Prostate gland (tissue), 2 donors: ENCODE results near the gene PRR7. TPM values are rescaled to one million over a fixed set of nuclear protein-coding genes. Genes with fewer than 3 reads are reported as not detected.

Source experiments
- DNase-seq: peaks from one replicate; pipeline ENCODE4 v3.0.0-alpha.2; 2019; ENCODE audit warnings: low spot score
- H3K27ac ChIP-seq, 2 donors: fragments of 200-600 bp; sonication (generic); 2 replicates each; pipeline ENCODE4 v1.5.1; 2017 to 2019
- H3K27me3 ChIP-seq: fragments of 200-600 bp; sonication (generic); replicated peaks from 2 replicates; pipeline ENCODE4 v1.5.1; 2019; ENCODE audit not compliant: insufficient read depth
- H3K36me3 ChIP-seq, 2 donors: fragments of 200-600 bp; sonication (generic); 1 replicate in 1 of 2; 2 replicates in 1 of 2; pipeline versions ENCODE4 v1.5.1 to v1.8.1; 2017 to 2019
- H3K4me1 ChIP-seq: fragments of 200-600 bp; sonication (generic); replicated peaks from 2 replicates; pipeline ENCODE4 v1.5.1; 2019
- H3K4me3 ChIP-seq, 2 donors: fragments of 200-600 bp; sonication (generic); 2 replicates each; pipeline ENCODE4 v1.5.1; 2017 to 2019
- H3K9me3 ChIP-seq: fragments of 200-600 bp; sonication (generic); 2 replicates; pipeline ENCODE4 v1.5.1; 2017
- CTCF ChIP-seq, 4 experiments: fragments of 200-600 bp in 2 of 4; fragments of 450-650 bp in 2 of 4; sonication (generic) in 2 of 4; IDR thresholded peaks; 1 replicate in 3 of 4; 2 replicates in 1 of 4; pipeline ENCODE4 v1.5.1; 2016 to 2019; ENCODE audit warnings: antibody characterized with exemption in 4 of 4, mild to moderate bottlenecking in 2 of 4, moderate library complexity in 2 of 4
- POLR2A ChIP-seq: fragments of 450-650 bp; IDR thresholded peaks from one replicate; pipeline ENCODE4 v1.6.1; 2016; ENCODE audit warnings: antibody characterized with exemption, mild to moderate bottlenecking
- POLR2AphosphoS5 ChIP-seq: sonication (generic); formaldehyde crosslinking; IDR thresholded peaks from one replicate; pipeline ENCODE4 v1.6.1; 2017; ENCODE audit warnings: antibody characterized with exemption
- WGBS: methylation state at CpG from one replicate; pipeline ENCODE4 v1.1.5; 2018; 5-methylcytosine and 5-hydroxymethylcytosine counted together
- intact Hi-C: fragments of 100-400 bp; cut with DNase I; formaldehyde crosslinking; loops from one replicate; pipeline ENCODE4 v1.14.2; 2022
- total RNA-seq, 2 donors: library from RNA; depleted of rRNA; stranded (reverse); fragments of >200 nt; gene quantifications; one replicate each; pipeline ENCODE4 v1.1.0, GENCODE V29; 2016

The PRR7 gene
- total RNA-seq, 2 donors from 2014 or later: 8.7 to 11.0 TPM

GRCh38 chr5:177425801-177426565 lies 20.6 kb upstream of the PRR7 start:
- intact Hi-C loops: no loop called here
- Histone ChIP-seq H3K4me3 (peak overlapping the region; percentile 31 to 56), H3K4me1 (peaks cover 3% of the 10 kb centered on the region), H3K36me3 (no peaks in the 10 kb centered on the region), H3K27me3 (no peaks in the 10 kb centered on the region), H3K9me3 (no peaks in the 10 kb centered on the region), H3K27ac (peak overlapping the region; percentile 92 to 94)
- TF ChIP-seq CTCF (IDR thresholded peaks at IDR 0.05) (peak in 1 of 4 experiments; percentile 1), POLR2AphosphoS5 (peak; percentile 89), POLR2A (peak; percentile 85)
- under 1% methylated on average over 52 of the region's 52 CpGs for WGBS
- DNase-seq: peak; percentile 100

- Histone ChIP-seq H3K36me3 (no peaks in the 10 kb centered on the region), H3K27ac (peak within 1 kb of the TSS; percentile 92 to 94), H3K9me3 (no peaks in the 10 kb centered on the region), H3K4me3 (peak within 1 kb of the TSS; percentile 89 to 90), H3K4me1 (peaks cover 3% of the 10 kb centered on the region), H3K27me3 (no peaks in the 10 kb centered on the region)
- DNase-seq: peak; percentile 21
- WGBS: under 1% methylated on average over 79 of the region's 82 CpGs
- no peak for TF ChIP-seq POLR2A
- no peak for TF ChIP-seq CTCF (IDR thresholded peaks at IDR 0.05)
- TF ChIP-seq POLR2AphosphoS5: no peak
- intact Hi-C loops: no loop called here
Measured at GRCh38 chr5:177426566-177427210, 19.9 kb upstream of the PRR7 start, which contains the start of gene GRK6. Gene GRK6 (plus strand): TSS chr5:177426676. CDS start chr5:177426846, 170 bp downstream.

GRCh38 chr5:177427211-177427822 lies 19.3 kb upstream of the PRR7 start:
- Histone ChIP-seq H3K36me3 (peaks cover 0 to 2% of the 10 kb centered on the region in 2 donors), H3K27ac (peak overlapping the region; percentile 84), H3K4me3 (peak overlapping the region; percentile 89 to 90), H3K4me1 (peaks cover 3% of the 10 kb centered on the region), H3K27me3 (no peaks in the 10 kb centered on the region), H3K9me3 (no peaks in the 10 kb centered on the region)
- no peak for TF ChIP-seq POLR2AphosphoS5
- no peak for TF ChIP-seq POLR2A
- no peak for TF ChIP-seq CTCF (IDR thresholded peaks at IDR 0.05)
- WGBS: 12% methylated on average over 11 of the region's 11 CpGs
- intact Hi-C loops: no loop called here
- peak; percentile 29 for DNase-seq

- peak overlapping the region; percentile 89 to 90 for H3K4me3 ChIP-seq
- peaks cover 1 to 6% of the 10 kb centered on the region in 2 donors for H3K36me3 ChIP-seq
- H3K9me3 ChIP-seq: no peaks in the 10 kb centered on the region
- H3K27me3 ChIP-seq: no peaks in the 10 kb centered on the region
- DNase-seq: no peak
- H3K4me1 ChIP-seq: peaks cover 3% of the 10 kb centered on the region
- intact Hi-C loops: no loop called here
- WGBS: 74% methylated on average over 11 of the region's 11 CpGs
- peak overlapping the region in 1 of 2 donors; percentile 84 for H3K27ac ChIP-seq
- TF ChIP-seq POLR2AphosphoS5 (no peak), POLR2A (no peak), CTCF (IDR thresholded peaks at IDR 0.05) (no peak)
Measured at GRCh38 chr5:177427919-177428573, 18.6 kb upstream of the PRR7 start.
